GM12892 (cell line): Measurements from ENCODE around the gene CPE.

ENCODE experiments used
- POLR2A ChIP-seq: IDR thresholded peaks from 2 replicates; pipeline ENCODE4 v1.6.1; 2011; ENCODE audit warnings: low read depth, low read length, control low read depth
- POLR2AphosphoS5 ChIP-seq: IDR thresholded peaks from 2 replicates; pipeline ENCODE4 v1.6.1; 2011; ENCODE audit warnings: low read depth, low read length, control low read depth

DNA sequence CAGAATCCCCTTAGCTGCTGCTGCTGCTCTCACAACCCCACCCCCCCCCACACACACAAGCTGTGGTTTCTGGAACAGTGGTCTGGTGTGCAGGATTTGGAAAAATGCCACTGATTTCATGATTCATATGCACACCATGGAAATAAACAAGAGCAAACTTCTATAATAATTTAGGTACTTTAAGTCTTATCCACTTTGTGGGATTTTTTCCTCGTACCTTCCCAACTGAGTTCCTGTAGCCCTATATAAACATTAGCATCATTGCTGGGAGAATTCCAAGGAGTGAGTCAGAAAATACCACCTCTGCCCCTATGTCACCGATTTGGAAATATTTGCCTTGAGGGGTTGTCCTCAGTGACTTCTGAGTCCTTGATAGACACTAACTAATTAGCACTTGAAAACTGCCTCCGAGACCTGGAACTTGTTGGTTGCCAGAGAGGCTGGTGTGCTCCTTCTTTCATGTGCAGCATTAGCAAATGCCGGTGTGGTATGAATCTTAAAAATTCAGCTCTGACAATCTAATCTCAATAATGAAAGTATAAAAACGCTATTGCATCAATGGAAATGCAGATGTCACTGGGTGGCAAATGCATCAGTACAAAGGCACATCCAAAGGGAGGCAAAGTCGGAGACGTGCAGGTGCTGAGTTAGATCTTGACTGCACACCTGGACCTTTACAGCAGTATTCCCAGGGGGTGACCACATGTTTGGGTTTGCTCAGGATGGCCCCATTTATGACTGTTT lies 61.8 kb downstream of the CPE start:
- TF ChIP-seq POLR2A (no peak), POLR2AphosphoS5 (no peak)
